GM23338 (cell line): ENCODE measurements around the gene GSPT2. TPM values are rescaled to one million over a fixed set of nuclear protein-coding genes. Genes with fewer than 3 reads are reported as not detected.

Experiments
- ATAC-seq: fragments of 200-7000 bp; cut with Tn5 transposase; 3 replicates; pipeline ENCODE4 v1.9.1; 2020
- DNase-seq: peaks from one replicate; pipeline ENCODE4 v3.0.0-alpha.2; 2015; ENCODE audit warnings: low spot score
- H2AFZ ChIP-seq: fragments of 200-600 bp; sonication (generic); 2 replicates; pipeline ENCODE4 v1.8.0; 2016; ENCODE audit warnings: antibody characterized with exemption, mild to moderate bottlenecking, moderate library complexity
- H3F3A ChIP-seq: fragments of 200-600 bp; sonication (generic); replicated peaks from 2 replicates; pipeline ENCODE4 v1.8.0; 2017; ENCODE audit warnings: antibody characterized with exemption, mixed run types, low read depth
- H3K27ac ChIP-seq: fragments of 200-600 bp; sonication (generic); 2 replicates; pipeline ENCODE4 v1.6.1; 2016; ENCODE audit warnings: low read depth
- H3K27me3 ChIP-seq: fragments of 200-600 bp; sonication (generic); 2 replicates; pipeline ENCODE4 v1.8.0; 2016; ENCODE audit warnings: mild to moderate bottlenecking, mixed run types, moderate library complexity; ENCODE audit not compliant: insufficient read depth
- H3K36me3 ChIP-seq: fragments of 200-600 bp; sonication (generic); 2 replicates; pipeline ENCODE4 v1.8.0; 2016; ENCODE audit warnings: mild to moderate bottlenecking; ENCODE audit not compliant: insufficient read depth
- H3K4me1 ChIP-seq: fragments of 200-600 bp; sonication (generic); 2 replicates; pipeline ENCODE4 v1.8.0; 2016; ENCODE audit warnings: mild to moderate bottlenecking, moderate library complexity; ENCODE audit not compliant: insufficient read depth
- H3K4me2 ChIP-seq: fragments of 200-600 bp; sonication (generic); 2 replicates; pipeline ENCODE4 v1.7.1; 2017; ENCODE audit warnings: mixed run types
- H3K4me3 ChIP-seq: fragments of 200-600 bp; sonication (generic); 2 replicates; pipeline ENCODE4 v1.6.1; 2016; ENCODE audit warnings: mixed run types
- H3K79me2 ChIP-seq: fragments of 200-600 bp; sonication (generic); replicated peaks from 2 replicates; pipeline ENCODE4 v1.8.0; 2017; ENCODE audit warnings: mild to moderate bottlenecking; ENCODE audit not compliant: insufficient read depth
- H3K9me2 ChIP-seq: fragments of 200-600 bp; sonication (generic); 2 replicates; pipeline ENCODE4 v1.8.0; 2017; ENCODE audit not compliant: insufficient read depth
- H4K20me1 ChIP-seq: fragments of 200-600 bp; sonication (generic); replicated peaks from 2 replicates; pipeline ENCODE4 v1.8.0; 2017; ENCODE audit warnings: mild to moderate bottlenecking; ENCODE audit not compliant: insufficient read depth
- H3K27ac Mint-ChIP-seq: 2 replicates; pipeline ENCODE4 v1.8.0; 2020; ENCODE audit warnings: inconsistent platforms, mild to moderate bottlenecking, moderate library complexity, mixed read lengths
- H3K27me3 Mint-ChIP-seq: 3 replicates; pipeline ENCODE4 v1.8.0; 2022; ENCODE audit warnings: low read depth, mild to moderate bottlenecking, moderate library complexity, mixed read lengths, inconsistent platforms; ENCODE audit not compliant: insufficient read depth, poor library complexity
- H3K36me3 Mint-ChIP-seq: 3 replicates; pipeline ENCODE4 v1.8.0; 2021; ENCODE audit warnings: low read depth, mild to moderate bottlenecking, inconsistent platforms, moderate library complexity, mixed read lengths
- H3K4me1 Mint-ChIP-seq: 3 replicates; pipeline ENCODE4 v1.8.0; 2020; ENCODE audit warnings: mild to moderate bottlenecking, inconsistent platforms, mixed read lengths
- H3K4me3 Mint-ChIP-seq: 3 replicates; pipeline ENCODE4 v1.8.0; 2021; ENCODE audit warnings: moderate library complexity, mild to moderate bottlenecking, inconsistent platforms, mixed read lengths
- H3K9me3 Mint-ChIP-seq: 3 replicates; pipeline ENCODE4 v1.8.0; 2020; ENCODE audit warnings: moderate library complexity, mild to moderate bottlenecking, inconsistent platforms, mixed read lengths
- CTCF ChIP-seq, 2 experiments: fragments of 200-600 bp in 1 of 2; sonication (generic) in 1 of 2; conservative IDR thresholded peaks; 2 replicates each; pipeline versions ENCODE4 v1.5.1 to v1.6.1; 2016 to 2017; ENCODE audit warnings: antibody characterized with exemption in 2 of 2, low read depth in 2 of 2, mild to moderate bottlenecking in 2 of 2, moderate library complexity in 1 of 2
- EZH2 ChIP-seq: fragments of 200-600 bp; sonication (generic); IDR thresholded peaks from one replicate; pipeline ENCODE4 v1.8.0; 2017; ENCODE audit warnings: antibody characterized with exemption, mild to moderate bottlenecking, low read depth; ENCODE audit not compliant: unreplicated experiment
- JUNB ChIP-seq: IDR thresholded peaks from one replicate; pipeline ENCODE4 v1.6.1; 2016; ENCODE audit warnings: antibody characterized with exemption; ENCODE audit not compliant: unreplicated experiment
- POLR2AphosphoS5 ChIP-seq: IDR thresholded peaks from 2 replicates; pipeline ENCODE4 v1.6.1; 2016; ENCODE audit warnings: antibody characterized with exemption, low read depth
- REST ChIP-seq: IDR thresholded peaks from one replicate; pipeline ENCODE4 v1.6.1; 2018; ENCODE audit warnings: antibody characterized with exemption; ENCODE audit not compliant: unreplicated experiment
- long read RNA-seq: library from polyadenylated mRNA; unstranded; transcript quantifications from one replicate; pipeline ENCODE4 v2.0.0, GENCODE V29; 2020; ENCODE audit not compliant: unreplicated experiment
- polyA plus RNA-seq: library from polyadenylated mRNA; unstranded; fragments of >200 nt; fragmentation: Nextera tagmentation; extraction: Ambion mirVana; gene quantifications from 2 replicates; pipeline ENCODE4 v1.2.1, GENCODE V29; 2016
- total RNA-seq: library from RNA; depleted of rRNA; stranded (reverse); fragments of >200 nt; shearing (Covaris generic); gene quantifications from 2 replicates; pipeline ENCODE4 v1.2.3, GENCODE V29; 2014; rRNA removed

GSPT2 gene
- total RNA-seq (19.5 and 21.6 TPM in 2 replicates), polyA plus RNA-seq (23.6 and 26.2 TPM in 2 replicates)
- long read RNA-seq, transcript GSPT2-201 (1 exons, 2,802 nt) = major isoform, 33 of 34 reads
- long read RNA-seq, partial matches to known transcripts = 0 of 34 reads
- long read RNA-seq, other reads (novel, unspliced or antisense) = 1 of 34 reads

GRCh38 chrX:51743179-51743957 lies at the start of gene GSPT2:
GSPT2 (plus strand) TSS chrX:51743442; CDS start chrX:51743627, 185 bp downstream.
- peaks cover 26% of the 10 kb centered on the region for H3K79me2 ChIP-seq
- Mint-ChIP-seq H3K9me3 (no peaks in the 10 kb centered on the region; the same call in 2 of the 3 replicates), H3K27me3 (no peaks in the 10 kb centered on the region), H3K36me3 (peaks cover 26% of the 10 kb centered on the region), H3K27ac (peak within 1 kb of the TSS; percentile 92), H3K4me3 (peak within 1 kb of the TSS; percentile 94), H3K4me1 (peaks cover 9% of the 10 kb centered on the region)
- no peaks in the 10 kb centered on the region for H3K27me3 ChIP-seq
- peak within 1 kb of the TSS; percentile 75 for H3K27ac ChIP-seq
- TF ChIP-seq EZH2 (no peak), REST (no peak), POLR2AphosphoS5 (peak; percentile 74), CTCF (conservative IDR thresholded peaks at IDR 0.05; ENCODE audit: low read depth in 2 of 2) (no peak), JUNB (no peak)
- peak within 1 kb of the TSS; percentile 72 for H3K4me3 ChIP-seq
- H3K9me2 ChIP-seq = no peaks in the 10 kb centered on the region
- H2AFZ ChIP-seq = peak within 1 kb of the TSS; percentile 23; the same call in 1 of the 2 replicates
- 0 out of 2 replicates have a peak, but pooled peaks cover 5% of the 10 kb centered on the region for H4K20me1 ChIP-seq
- peaks cover 7% of the 10 kb centered on the region; the same call in 1 of the 2 replicates for H3K4me1 ChIP-seq
- DNase-seq (peak; percentile 59), ATAC-seq (peak; percentile 89)
- no peaks in the 10 kb centered on the region; the same call in 1 of the 2 replicates for H3K36me3 ChIP-seq
- no peaks in the 10 kb centered on the region for H3F3A ChIP-seq
- H3K4me2 ChIP-seq = peak within 1 kb of the TSS; percentile 72

GRCh38 chrX:51694254-51694653 lies 49.0 kb upstream of the GSPT2 start:
- no peak for DNase-seq
- no peaks in the 10 kb centered on the region for H3F3A ChIP-seq
- no peaks in the 10 kb centered on the region for H3K4me1 ChIP-seq
- no peaks in the 10 kb centered on the region for H3K4me1 Mint-ChIP-seq
- H3K4me3 Mint-ChIP-seq = no peak overlapping the region
- no peak overlapping the region for H3K4me2 ChIP-seq
- H3K27me3 ChIP-seq = no peaks in the 10 kb centered on the region
- no peaks in the 10 kb centered on the region for H3K9me3 Mint-ChIP-seq
- H4K20me1 ChIP-seq = no peaks in the 10 kb centered on the region
- no peak overlapping the region for H2AFZ ChIP-seq
- no peak overlapping the region for H3K27ac Mint-ChIP-seq
- H3K27me3 Mint-ChIP-seq = peaks cover 1% of the 10 kb centered on the region
- no peaks in the 10 kb centered on the region for H3K9me2 ChIP-seq
- H3K79me2 ChIP-seq = no peaks in the 10 kb centered on the region
- no peak overlapping the region for H3K27ac ChIP-seq
- no peak overlapping the region for H3K4me3 ChIP-seq
- no peaks in the 10 kb centered on the region for H3K36me3 Mint-ChIP-seq
- H3K36me3 ChIP-seq = no peaks in the 10 kb centered on the region
- ATAC-seq = no peak
- TF ChIP-seq REST (no peak), EZH2 (no peak)
